GM21423 (cell line): ENCODE measurements around the gene MECR.
"Not testable (repeated sequence)": the region's sequence is repeated elsewhere in the genome, so short reads cannot be mapped to it uniquely, and the experiment has no call there.

Experiments used
- ATAC-seq: cut with Tn5 transposase; IDR thresholded peaks from one replicate; pipeline ENCODE4 v1.9.1; 2021; ENCODE audit warnings: mild to moderate bottlenecking, moderate library complexity; ENCODE audit not compliant: unreplicated experiment

MECR gene

DNA sequence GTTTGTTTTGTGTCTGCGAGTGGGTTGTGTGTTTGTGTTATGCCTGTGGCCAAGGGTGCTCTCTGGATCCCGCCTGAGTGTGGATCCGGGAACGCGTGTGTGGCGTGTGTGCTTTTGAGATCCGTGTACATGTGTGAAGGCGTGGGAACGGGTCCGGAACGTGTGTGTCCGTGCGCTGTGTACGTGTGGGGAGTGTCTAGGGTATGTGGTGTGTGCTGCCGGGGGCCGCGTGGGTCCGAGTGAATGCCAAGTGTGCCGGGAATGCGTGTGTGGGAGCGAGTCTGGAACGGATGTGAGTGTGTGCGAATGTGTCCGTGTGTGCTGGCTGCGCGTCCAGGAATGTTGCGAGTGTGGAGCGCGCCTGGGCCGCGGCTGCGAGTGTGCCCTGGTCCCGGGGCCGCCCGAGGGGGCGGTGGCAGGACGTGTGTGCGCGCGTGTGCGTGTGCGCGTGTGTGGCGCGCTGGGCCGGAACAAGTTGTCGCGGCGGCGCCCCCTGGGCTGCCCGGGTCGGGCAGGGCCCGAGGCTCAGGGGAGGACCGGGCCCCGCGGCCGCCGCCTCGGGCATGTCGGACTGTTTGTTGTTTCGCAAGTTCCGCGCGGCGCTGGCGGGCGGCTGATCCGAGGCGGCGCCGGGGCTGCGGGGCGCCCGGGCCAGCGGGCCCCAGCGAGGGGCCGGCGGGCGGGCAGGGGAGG is 6.5 kb upstream of the MECR start:
- ATAC-seq, result no peak

DNA sequence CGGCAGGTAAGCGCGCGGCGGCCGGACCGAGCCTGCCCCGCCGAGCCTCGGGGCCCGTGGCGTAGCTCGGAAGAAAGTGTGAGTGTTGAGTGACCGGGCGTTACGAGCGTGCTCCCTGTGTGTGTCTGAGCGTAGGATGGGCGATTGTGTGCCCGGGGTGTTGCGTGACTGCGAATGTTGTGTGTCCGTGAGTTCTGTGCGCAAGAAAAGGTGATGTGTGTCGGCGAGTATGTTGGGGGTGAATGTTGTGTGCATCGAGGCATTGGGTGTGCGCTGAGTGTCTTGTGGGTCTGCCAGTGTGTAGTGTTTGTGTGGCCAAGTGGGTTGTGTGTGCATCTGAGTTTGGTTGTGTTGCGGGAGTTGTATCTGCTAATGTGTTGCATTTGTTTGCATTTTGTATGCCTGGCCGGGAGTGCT is 6.0 kb upstream of the MECR start:
- no peak for ATAC-seq

DNA sequence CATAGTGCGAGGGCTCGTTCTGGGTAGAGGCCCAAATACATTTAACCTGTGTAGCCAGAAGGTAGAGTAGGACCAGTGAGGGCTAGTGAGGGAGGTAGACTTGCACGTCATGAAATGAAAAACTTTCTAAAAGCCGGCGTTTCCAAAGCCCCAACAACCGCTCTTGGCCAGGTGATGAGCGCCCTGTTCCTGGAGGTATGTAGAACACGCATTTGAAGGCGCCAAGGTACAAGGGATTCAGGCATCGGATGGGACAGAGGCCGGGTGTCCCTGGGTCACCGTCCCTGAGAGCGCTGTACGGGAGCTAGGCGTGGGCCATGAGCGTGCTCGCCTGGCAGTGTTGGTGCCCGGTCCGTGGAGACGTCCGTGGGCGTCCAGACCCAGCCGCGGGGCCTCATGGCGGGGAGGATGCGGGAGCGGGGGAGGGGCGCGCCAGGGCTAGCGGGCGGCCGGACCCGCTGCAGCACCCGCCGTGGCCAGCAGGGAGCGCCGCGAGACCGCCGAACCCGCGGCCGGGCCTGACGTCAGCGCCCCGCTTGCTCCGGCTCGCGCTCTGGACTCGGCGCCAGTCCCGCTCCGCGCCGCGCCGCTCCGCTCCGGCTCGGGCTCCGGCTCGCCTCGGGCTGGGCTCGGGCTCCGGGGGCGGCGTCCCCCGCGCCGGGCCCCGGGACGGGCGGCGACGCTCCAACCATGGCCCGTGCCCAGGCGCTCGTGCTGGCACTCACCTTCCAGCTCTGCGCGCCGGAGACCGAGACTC is 5.4 kb upstream of the MECR start, which contains the start of gene PTPRU:
Gene PTPRU (plus strand): TSS at position 568 of the 757 bp plus-strand sequence. CDS start 123 bp downstream, at position 691.
- ATAC-seq, result peak; percentile 74

DNA sequence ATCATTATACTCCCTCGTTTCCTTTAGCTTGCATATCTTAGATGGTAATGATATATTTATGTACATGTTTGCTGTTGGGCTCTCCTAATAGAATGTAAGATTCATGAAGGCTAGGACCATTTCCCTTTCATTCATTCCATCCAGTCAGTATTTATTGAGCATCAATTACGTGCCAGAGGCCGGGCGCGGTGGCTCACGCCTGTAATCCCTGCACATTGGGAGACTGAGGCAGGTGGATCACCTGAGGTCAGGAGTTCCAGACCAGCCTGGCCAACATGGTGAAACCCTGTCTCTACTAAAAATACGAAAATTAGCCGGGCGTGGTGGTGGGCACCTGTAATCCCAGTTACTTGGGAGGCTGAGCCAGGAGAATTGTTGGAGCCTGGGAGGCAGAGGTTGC is 4.1 kb upstream of the MECR start:
- not testable (repeated sequence) for ATAC-seq

DNA sequence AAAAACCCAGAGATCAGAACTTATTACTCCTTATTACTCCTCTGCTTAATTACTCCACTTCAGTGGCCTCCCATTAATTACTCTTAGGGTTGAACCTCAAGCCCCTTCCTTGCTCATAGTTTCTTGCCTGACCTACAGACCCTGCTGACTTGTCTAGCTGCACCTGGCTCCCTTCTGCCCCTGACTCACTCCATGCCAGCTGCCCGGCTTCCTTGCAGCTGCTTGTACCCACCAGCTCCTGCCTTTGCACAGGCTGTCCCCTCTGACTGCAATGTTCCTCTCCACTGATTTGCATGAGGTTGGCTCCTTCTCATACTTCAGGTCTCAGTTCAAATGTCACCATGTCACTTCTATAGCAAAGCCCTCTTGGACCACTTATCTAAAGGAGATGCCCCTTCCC is 3.7 kb upstream of the MECR start:
- no peak for ATAC-seq

DNA sequence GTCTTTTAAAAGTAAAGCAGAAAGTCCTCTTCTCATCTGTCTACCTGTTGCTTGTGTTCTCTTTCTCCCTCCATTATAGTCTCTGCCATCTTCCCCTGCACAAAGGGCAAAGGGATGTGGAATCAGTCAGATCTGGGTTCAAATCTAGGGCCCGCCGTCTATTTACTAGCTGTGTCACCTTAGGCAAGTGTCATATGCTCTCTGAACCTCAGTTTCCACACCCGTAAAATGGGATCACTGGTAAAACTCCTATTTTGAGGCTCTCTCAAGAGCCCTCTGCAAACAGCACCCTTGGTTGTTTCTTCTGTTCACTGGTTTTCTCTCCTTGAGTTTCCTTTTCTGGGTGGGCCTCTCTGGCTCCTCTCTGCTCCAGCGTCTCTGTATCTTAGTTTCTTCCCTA is 3.0 kb upstream of the MECR start:
- ATAC-seq, result no peak

DNA sequence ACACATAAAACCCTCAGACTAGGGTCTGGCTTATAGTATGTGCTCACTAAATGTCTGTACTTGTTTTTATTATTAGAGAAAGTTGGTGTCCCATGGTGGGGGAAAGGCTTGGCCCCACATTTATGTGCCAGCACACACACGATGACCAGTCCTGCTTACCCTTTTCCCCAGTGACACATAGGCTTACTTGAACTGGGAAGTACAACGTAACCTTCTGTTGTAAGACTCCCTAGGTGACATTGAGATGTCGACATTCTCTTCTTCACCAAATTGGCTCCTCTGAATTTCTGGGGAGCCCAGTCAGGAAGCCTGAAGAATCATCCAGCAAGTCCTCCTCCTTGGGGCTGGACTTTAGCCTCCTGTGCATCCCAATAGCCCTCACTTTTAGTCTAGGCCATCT is 1.7 kb upstream of the MECR start:
- ATAC-seq, result no peak

DNA sequence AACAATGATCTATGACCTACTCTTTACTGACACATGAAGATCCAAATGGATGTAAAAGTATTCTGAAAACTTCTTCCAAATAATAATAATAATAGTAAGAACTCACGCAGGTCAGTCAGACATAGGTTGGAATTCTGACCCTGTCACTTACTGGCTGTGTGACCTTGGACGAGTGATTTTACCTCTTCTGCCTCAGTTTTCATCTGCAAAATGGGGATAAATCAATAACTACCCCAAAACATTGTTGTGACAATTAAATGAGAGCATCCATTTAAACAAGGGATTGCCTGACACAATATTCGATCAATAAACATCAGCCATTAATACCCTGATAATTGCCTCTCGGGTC is 556 bp downstream of the MECR start:
- no peak for ATAC-seq

DNA sequence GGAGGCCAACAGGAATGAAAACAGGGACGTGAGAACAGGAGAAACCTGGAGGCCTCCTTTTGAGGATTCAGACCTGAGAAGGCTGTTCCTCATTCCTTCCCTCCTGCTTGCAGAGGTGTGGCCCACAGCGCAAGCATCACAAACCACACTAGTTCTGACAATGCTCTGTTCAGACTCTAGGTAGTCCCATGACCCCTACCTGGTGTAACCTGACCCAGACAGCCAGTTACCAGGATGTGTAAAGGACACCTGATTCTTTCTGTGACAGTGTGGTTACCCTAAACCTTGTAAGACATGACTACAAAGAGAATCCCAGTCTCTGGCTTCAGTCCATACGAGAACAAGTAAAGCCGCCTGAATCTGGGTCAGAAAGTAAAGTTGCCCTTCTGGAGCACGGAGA is 3.2 kb downstream of the MECR start:
- ATAC-seq, result no peak

DNA sequence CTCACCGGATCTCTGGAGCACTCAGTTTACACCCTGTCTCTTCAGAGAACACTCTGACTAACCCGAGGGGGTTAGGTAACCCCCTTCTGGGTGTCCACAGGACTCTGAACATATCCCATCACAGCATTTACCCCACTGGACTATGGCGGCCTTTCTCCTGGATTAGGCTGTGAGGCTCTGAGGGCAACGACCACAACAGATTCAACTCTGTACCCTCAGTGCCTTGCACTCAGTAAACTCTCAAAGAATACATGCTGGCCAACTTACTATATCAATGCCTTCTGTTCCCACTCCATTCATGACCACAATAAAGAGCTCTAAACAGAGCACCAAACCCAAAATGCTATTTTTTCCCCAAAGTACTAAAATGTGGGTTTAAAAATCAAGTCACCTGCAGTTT is 5.4 kb downstream of the MECR start:
- no peak for ATAC-seq

DNA sequence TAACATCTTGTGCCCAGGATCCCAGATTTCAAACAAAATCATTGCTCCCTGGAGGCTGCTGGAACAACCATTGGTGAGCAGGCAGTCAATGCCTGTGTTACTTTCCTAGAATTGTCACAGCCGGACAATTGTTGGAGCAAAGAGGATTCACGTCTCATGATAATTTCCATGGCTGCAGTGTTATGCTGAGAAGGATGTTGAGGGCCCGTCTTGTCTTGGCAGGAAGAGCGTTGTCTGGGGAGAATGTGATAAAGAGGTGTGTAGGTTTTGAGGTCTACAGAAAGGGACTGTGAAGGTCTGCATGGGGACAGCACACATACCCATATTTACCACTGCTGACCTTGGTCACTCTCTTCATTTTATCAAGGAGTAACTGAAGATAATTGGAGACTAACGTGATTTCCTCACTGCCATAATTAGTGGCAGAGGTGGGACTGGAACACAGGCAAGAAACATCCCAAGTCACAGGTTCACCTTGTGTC is 6.3 kb downstream of the MECR start:
- no peak for ATAC-seq

DNA sequence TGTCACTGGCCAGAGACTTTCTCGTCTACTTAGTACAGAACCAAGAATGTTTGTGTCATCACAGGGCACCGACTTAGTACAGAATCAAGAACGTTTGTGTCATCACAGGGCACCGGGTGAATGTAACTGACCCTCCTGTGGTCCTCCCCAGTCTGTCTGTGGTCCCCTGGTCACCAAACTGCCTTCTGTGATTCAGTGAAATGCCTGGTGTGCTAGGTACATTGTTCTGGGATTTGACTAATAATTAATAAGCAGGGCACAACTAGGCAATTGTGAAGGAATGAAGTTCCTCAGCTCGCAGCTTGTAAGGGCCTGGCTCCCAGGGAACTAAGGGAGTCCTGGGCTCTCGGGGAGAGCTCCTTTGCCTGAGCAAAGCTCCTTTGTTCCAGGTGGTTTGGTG is 7.2 kb downstream of the MECR start:
- no peak for ATAC-seq

DNA sequence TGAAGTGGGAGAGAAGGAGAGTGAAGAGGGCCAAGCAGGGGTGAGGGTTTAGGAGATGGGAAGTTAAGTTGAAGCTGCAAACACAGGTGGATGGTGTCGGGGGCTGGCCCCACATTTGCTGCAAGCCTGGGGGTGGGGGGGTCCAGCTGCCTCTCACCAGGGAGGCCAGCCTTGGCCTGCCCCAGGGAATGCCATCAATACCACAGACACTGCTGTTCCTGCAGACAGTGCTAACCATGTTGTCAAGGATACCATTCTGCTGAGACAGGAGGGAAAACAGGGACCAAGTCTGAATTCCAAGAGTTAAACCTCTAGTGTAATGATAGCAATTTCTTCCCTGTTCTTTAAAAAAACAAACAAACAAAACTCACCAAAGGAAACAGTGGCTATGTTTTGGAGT is 8.0 kb downstream of the MECR start:
- ATAC-seq, result no peak

DNA sequence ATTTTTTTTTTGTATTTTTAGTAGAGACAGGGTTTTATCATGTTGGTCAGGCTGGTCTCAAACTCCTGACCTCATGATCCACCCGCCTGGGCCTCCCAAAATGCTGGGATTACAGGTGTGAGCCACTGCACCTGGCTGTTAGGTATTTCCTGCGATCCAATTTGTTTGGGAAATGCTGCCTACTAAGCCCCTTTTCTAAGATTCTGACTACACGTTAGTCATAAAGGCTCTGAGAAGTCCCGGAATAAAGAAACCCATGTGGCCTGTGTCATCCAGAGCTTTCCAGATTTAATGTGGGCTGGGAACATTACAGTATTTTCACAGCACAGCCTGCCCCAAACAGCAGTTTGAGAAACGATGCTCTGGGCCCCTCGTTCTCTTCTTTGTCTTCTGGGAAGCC is 8.5 kb downstream of the MECR start:
- not testable (repeated sequence) for ATAC-seq

DNA sequence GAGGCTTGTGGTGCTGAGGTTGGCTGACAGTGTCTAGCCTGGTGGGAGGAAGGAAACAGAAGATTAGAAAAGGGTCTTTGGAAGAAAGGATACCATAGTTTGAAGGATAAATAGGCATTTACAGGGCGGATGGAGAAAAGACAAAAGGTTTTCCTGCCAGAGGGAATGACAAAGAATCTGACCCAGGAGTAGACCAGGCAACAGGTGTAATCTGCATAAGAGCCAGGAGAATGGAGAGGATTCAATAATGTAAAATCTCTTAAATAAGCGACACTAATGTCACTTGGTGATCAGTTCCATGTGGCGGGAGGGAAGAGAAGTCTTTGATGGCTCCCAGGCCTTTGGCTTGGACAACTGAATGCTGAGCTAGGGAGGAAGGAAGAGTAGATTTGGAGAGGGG is 9.4 kb downstream of the MECR start:
- ATAC-seq, result no peak

DNA sequence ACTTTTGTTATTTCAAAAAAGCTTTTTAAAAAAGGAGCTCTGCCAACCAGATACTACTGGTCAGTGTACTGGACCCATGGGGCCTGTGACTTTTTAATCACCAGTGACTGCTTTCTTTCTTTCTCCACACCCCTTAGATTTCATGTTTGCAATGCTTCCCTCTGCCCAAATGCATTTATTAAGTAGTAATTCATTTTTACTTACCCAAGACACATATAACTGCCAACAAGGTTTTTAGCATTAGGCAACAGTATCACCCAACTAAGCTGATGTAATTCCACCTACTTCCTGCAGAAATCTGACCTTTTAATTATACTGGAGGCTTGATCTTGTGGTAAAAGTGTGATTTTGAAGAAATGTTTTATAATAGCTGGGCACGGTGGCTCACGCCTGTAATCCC is 12.5 kb downstream of the MECR start:
- ATAC-seq, result no peak

DNA sequence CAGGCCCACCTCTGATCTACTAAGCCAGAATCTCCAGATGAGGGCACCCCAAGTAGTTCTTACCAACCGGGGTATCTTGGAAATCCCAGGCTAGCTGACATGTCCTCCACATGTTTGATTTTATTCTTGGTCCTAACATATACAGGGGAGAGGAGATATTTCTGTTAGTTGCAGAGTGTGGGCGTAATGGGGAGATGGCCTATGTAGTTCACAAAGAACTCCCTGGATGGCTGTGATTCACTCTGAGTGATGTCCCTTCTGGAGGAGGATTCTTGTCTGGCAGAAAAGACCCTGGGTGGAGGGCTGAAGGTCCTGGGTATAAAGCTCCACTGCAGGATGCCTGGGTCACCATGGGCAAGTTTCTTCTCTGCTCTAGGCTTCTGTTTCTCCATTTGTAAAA is 13.1 kb downstream of the MECR start:
- ATAC-seq, result no peak

DNA sequence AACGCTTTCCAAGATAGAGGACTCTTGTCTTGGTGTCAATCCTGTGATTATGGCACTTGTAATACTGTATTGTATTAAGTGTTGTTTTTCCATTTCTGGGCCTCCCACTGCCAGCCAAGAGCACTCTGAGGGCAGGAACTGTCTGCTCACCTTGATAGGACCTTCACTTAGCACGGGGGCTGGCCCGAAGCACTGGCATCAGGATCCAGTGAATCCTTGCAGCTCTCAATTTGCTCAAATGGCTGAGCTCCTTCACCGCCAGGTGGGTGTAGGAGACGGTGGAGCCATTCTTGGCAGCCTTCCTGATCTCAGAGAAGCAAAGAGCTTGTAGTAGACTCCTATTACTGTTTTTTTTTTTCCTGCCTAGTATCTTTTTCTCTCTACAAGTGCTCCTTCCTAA is 17.7 kb downstream of the MECR start:
- no peak for ATAC-seq

DNA sequence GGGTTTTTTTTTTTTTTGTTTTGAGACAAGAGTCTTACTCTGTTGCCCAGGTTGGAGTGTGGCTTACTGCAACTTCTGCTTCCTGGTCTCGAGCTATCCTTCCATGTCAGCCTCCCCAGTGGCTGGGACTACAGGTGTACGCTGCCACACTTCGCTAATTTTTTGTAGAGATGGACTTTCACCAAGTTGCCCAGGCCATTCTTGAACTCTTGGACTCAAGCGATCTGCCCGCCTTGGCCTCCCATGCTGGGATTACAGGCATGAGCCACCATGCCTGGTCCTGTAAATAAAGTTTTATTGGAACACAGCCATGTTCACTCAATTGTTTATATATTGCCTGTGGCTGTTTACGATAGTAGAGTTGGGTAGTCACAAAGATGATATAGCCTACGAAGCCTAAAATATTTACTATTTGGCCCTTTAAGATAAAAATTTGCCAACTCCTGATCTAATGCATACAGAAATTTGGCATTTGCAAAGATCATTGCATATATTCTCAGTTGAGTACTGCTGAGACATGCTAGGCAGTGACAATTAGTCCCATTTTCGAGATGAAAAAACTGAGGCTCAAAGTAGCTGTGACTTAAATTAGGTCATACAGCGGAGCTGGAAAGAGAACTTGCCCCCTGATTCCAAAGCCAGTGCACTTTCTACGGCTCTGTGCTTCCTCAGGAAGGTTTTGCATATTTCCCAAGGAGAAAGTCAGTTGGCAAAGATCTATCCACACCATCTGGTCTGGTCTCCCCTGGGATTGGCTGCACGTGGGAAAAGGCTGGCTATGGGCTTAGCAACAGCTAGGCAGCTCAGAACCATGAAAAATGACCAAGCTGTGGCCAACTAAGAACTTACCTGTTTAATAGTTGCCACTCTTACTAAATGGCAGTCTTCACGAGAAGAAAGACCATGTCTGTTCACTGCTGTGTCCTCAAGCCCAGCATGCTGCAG is 19.4 kb downstream of the MECR start:
- no peak for ATAC-seq

DNA sequence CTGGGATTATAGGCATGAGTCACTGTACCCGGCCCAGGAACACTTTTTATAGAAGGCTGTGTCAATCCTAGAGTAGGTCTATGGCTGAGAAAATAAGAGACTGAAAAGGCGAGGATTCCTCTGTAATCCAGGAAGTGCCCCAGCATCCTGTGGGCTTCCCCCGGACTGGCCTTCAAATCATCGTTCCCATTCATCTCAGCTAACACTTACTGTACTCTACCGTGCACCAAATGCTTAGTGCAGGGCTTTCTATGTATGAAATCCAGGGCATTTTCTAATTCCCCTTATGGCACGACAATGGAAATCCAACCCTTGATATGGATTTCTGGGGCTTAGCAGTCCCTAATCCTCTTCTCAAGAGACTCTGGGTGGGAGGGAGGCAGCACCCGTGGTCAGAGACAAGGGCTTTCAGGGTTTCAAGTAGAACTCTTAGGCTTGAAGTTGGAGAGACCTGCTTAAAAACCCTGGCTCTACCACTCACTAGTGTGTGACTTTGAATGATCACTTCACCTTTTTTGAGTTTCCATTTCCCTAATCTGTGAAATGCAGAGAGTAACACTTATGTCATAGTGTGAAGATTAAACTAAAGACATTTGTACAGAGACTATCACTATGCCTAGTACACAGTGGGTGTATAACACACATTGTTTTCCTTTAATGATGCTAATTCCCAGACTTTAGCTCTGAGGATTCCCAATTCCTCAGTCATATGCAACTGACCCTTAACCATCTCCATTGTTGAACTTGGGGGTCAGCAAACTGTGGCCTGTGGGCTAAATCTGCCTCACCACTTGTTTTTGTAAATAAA is 20.3 kb downstream of the MECR start:
- ATAC-seq, result peak; percentile 45

DNA sequence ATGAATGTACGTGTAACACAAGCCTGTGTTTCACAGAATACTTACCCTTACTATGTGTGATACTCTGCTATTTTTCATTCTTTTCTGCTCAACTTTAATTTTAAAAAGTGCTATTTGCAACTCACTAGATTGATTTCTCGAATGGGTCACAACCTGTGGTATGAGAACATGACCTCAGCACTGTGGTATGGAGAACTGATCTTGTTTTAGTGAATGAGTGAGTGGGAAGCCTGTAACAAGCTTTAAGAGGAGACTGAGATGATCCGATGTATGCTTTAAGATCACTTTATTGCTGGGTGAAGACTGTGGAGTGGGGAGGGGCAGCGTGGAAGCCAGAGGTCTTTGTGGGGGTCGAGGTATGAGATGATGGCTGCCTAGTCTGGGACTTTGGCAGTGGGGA is 21.6 kb downstream of the MECR start:
- ATAC-seq, result no peak
